HCT116 (cell line): ENCODE results near the gene PMEPA1. TPM values are rescaled to one million over a fixed set of nuclear protein-coding genes. Genes with fewer than 3 reads are reported as not detected.

ENCODE experiments used
- ATAC-seq: fragments of 200-7000 bp; cut with Tn5 transposase; 2 replicates; pipeline ENCODE4 v1.9.1; 2020; ENCODE audit warnings: mild to moderate bottlenecking, moderate library complexity
- BruUV-seq: library from RNA; stranded (reverse); fragments of 400-500 nt; replicated peaks from 2 replicates; lab custom pipeline; 2021; lab: Mats Ljungman, UMichigan
- CTCF ChIA-PET: fragments of 300-600 bp; sonication (Branson Sonifier 250); formaldehyde crosslinking; loops from one replicate; lab custom pipeline; 2021; ENCODE audit warnings: antibody characterized with exemption; lab: Charles Lee
- POLR2A ChIA-PET: fragments of 300-600, 350-600 bp; sonication (Branson Sonifier 250); formaldehyde crosslinking; loops from one replicate; lab custom pipeline; 2021; ENCODE audit warnings: antibody characterized with exemption; lab: Charles Lee
- RAD21 ChIA-PET, 2 experiments: fragments of 300-600 bp; sonication (Branson Sonifier 250); formaldehyde crosslinking; loops; one replicate each; lab custom pipeline; 2023; ENCODE audit warnings: low total read pairs in 2 of 2; ENCODE audit not compliant: uncharacterized antibody in 2 of 2, unreplicated experiment in 2 of 2, low non-redundant PET in 1 of 2; lab: Charles Lee
- DNase-seq: peaks from one replicate; pipeline ENCODE4 v3.0.0-alpha.2; 2010; ENCODE audit warnings: low read depth, low spot score
- H2AFZ ChIP-seq: fragments of 200-600 bp; shearing (Covaris generic), sonication (generic); 2 replicates; pipeline ENCODE4 v1.6.1; 2017; ENCODE audit warnings: low read depth, mixed run types, mixed read lengths, antibody characterized with exemption, low read length; ENCODE audit not compliant: poor library complexity, severe bottlenecking
- H3K27ac ChIP-seq: 2 replicates; pipeline ENCODE4 v1.5.1; 2012; ENCODE audit warnings: low read depth, low read length
- H3K27me3 ChIP-seq: fragments of 200-600 bp; sonication (generic); 2 replicates; pipeline ENCODE4 v1.6.1; 2016; ENCODE audit warnings: mixed run types, low read length, mixed read lengths; ENCODE audit not compliant: insufficient read depth
- H3K36me3 ChIP-seq, 2 experiments: fragments of 200-500 bp in 1 of 2; fragments of 200-600 bp in 1 of 2; sonication (Bioruptor generic) in 1 of 2; sonication (generic) in 1 of 2; 2 replicates each; pipeline versions ENCODE4 v1.5.1 to v1.6.1; 2014 to 2016; ENCODE audit warnings: low read length in 2 of 2, inconsistent platforms in 1 of 2, mixed read lengths in 1 of 2, mixed run types in 1 of 2; ENCODE audit not compliant: insufficient read depth in 2 of 2, control insufficient read depth in 1 of 2
- H3K4me1 ChIP-seq, 2 experiments: fragments of 200-600 bp in 1 of 2; sonication (generic) in 1 of 2; 2 replicates each; pipeline versions ENCODE4 v1.5.1 to v1.6.1; 2012 to 2017; ENCODE audit warnings: low read length in 2 of 2, inconsistent platforms in 1 of 2, mild to moderate bottlenecking in 1 of 2, mixed read lengths in 1 of 2, mixed run types in 1 of 2, moderate library complexity in 1 of 2; ENCODE audit not compliant: insufficient read depth in 2 of 2, control insufficient read depth in 1 of 2
- H3K4me2 ChIP-seq: fragments of 200-600 bp; sonication (generic); 2 replicates; pipeline ENCODE4 v1.6.1; 2017; ENCODE audit warnings: mixed run types, low read length, mixed read lengths
- H3K4me3 ChIP-seq, 2 experiments: fragments of 200-600 bp in 1 of 2; sonication (generic) in 1 of 2; replicated peaks in 1 of 2; 2 replicates each; pipeline ENCODE4 v1.5.1; 2011 to 2016; ENCODE audit warnings: low read length in 2 of 2, control low read depth in 1 of 2, low read depth in 1 of 2, mild to moderate bottlenecking in 1 of 2, mixed read lengths in 1 of 2, mixed run types in 1 of 2
- H3K79me2 ChIP-seq: fragments of 200-600 bp; sonication (generic); 2 replicates; pipeline ENCODE4 v1.6.1; 2017; ENCODE audit warnings: mild to moderate bottlenecking, mixed run types, low read length, moderate library complexity, mixed read lengths; ENCODE audit not compliant: insufficient read depth
- H3K9ac ChIP-seq: fragments of 200-600 bp; sonication (generic); 2 replicates; pipeline ENCODE4 v1.6.1; 2016; ENCODE audit warnings: low read length, mixed read lengths
- H3K9me2 ChIP-seq: fragments of 200-600 bp; sonication (generic), shearing (Covaris generic); 2 replicates; pipeline ENCODE4 v1.6.1; 2017; ENCODE audit warnings: mixed run types, mild to moderate bottlenecking, moderate library complexity; ENCODE audit not compliant: insufficient read depth
- H3K9me3 ChIP-seq, 2 experiments: fragments of 200-500 bp in 1 of 2; fragments of 200-600 bp in 1 of 2; sonication (Bioruptor generic) in 1 of 2; sonication (generic) in 1 of 2; 2 replicates each; pipeline ENCODE4 v1.6.1; 2014 to 2017; ENCODE audit warnings: low read length in 2 of 2, mixed read lengths in 2 of 2, inconsistent platforms in 1 of 2, low read depth in 1 of 2, mild to moderate bottlenecking in 1 of 2, mixed run types in 1 of 2, moderate library complexity in 1 of 2; ENCODE audit not compliant: control insufficient read depth in 1 of 2, insufficient read depth in 1 of 2
- H4K20me1 ChIP-seq: fragments of 200-600 bp; sonication (generic), shearing (Covaris generic); 2 replicates; pipeline ENCODE4 v1.6.1; 2017; ENCODE audit warnings: mixed run types, mild to moderate bottlenecking, moderate library complexity; ENCODE audit not compliant: insufficient read depth
- ATF3 ChIP-seq: IDR thresholded peaks from 2 replicates; pipeline ENCODE4 v1.6.1; 2012
- CBX3 ChIP-seq: IDR thresholded peaks from 2 replicates; pipeline ENCODE4 v1.6.1; 2012; ENCODE audit warnings: low read depth
- CTCF ChIP-seq, 3 experiments: fragments of 200-600 bp in 1 of 3; sonication (generic) in 1 of 3; IDR thresholded peaks in 2 of 3; conservative IDR thresholded peaks in 1 of 3; 2 replicates each; pipeline ENCODE4 v1.5.1; 2012 to 2017; ENCODE audit warnings: low read depth in 2 of 3, low read length in 2 of 3, antibody characterized with exemption in 1 of 3, borderline replicate concordance in 1 of 3, control low read depth in 1 of 3, mild to moderate bottlenecking in 1 of 3, mixed read lengths in 1 of 3, mixed run types in 1 of 3, moderate library complexity in 1 of 3; ENCODE audit not compliant: insufficient read depth in 1 of 3
- EGR1 ChIP-seq: IDR thresholded peaks from 2 replicates; pipeline ENCODE4 v1.6.1; 2012; ENCODE audit warnings: low read depth
- EZH2 ChIP-seq: fragments of 200-600 bp; sonication (generic); IDR thresholded peaks from 2 replicates; pipeline ENCODE4 v1.6.1; 2017; ENCODE audit warnings: antibody characterized with exemption, mixed run types
- EZH2phosphoT487 ChIP-seq: fragments of 200-600 bp; IDR thresholded peaks from 2 replicates; pipeline ENCODE4 v1.6.1; 2018; ENCODE audit warnings: antibody characterized with exemption, borderline replicate concordance
- JUND ChIP-seq: IDR thresholded peaks from 2 replicates; pipeline ENCODE4 v1.6.1; 2012
- MAX ChIP-seq: IDR thresholded peaks from 2 replicates; pipeline ENCODE4 v1.6.1; 2012
- POLR2A ChIP-seq: IDR thresholded peaks from 2 replicates; pipeline ENCODE4 v1.7.0; 2011; ENCODE audit warnings: borderline replicate concordance; ENCODE audit not compliant: insufficient read depth, insufficient read length; ENCODE audit errors: extremely low read depth
- POLR2AphosphoS5 ChIP-seq: IDR thresholded peaks from 2 replicates; pipeline ENCODE4 v1.6.1; 2011; ENCODE audit warnings: mild to moderate bottlenecking, low read depth, low read length, moderate library complexity
- RAD21 ChIP-seq: IDR thresholded peaks from 2 replicates; pipeline ENCODE4 v1.6.1; 2012; ENCODE audit warnings: low read depth, mild to moderate bottlenecking
- REST ChIP-seq: IDR thresholded peaks from 2 replicates; pipeline ENCODE4 v1.6.1; 2012; ENCODE audit warnings: low read depth
- SIN3A ChIP-seq: IDR thresholded peaks from 2 replicates; pipeline ENCODE4 v1.6.1; 2012; ENCODE audit warnings: low read depth
- SRF ChIP-seq: IDR thresholded peaks from 2 replicates; pipeline ENCODE4 v1.6.1; 2012; ENCODE audit warnings: low read depth
- TCF7L2 ChIP-seq: IDR thresholded peaks from 2 replicates; pipeline ENCODE4 v1.7.0; 2011; ENCODE audit warnings: borderline replicate concordance, inconsistent platforms; ENCODE audit not compliant: insufficient read depth, insufficient read length; ENCODE audit errors: extremely low read depth
- YY1 ChIP-seq: IDR thresholded peaks from 2 replicates; pipeline ENCODE4 v1.6.1; 2011; ENCODE audit warnings: low read length, low read depth, moderate library complexity, mild to moderate bottlenecking; ENCODE audit not compliant: insufficient replicate concordance; ENCODE audit errors: extremely low read depth
- ZFX ChIP-seq: fragments of 450-650 bp; IDR thresholded peaks from 2 replicates; pipeline ENCODE4 v1.6.1; 2017
- ZNF274 ChIP-seq: fragments of 200-500 bp; sonication (Bioruptor generic); IDR thresholded peaks from 2 replicates; pipeline ENCODE4 v1.6.1; 2014; ENCODE audit warnings: mild to moderate bottlenecking, low read depth, low read length, inconsistent platforms
- intact Hi-C: fragments of 100-400 bp; cut with micrococcal nuclease; formaldehyde crosslinking; loops from 2 replicates; pipeline ENCODE4 v1.10.0; 2022
- total RNA-seq: library from RNA; stranded (reverse); gene quantifications from one replicate; pipeline ENCODE4 v1.2.1, GENCODE V29; 2021; ENCODE audit not compliant: unreplicated experiment

The PMEPA1 gene
- total RNA-seq, 1 experiment from 2014 or later, result 0.64 TPM

GRCh38 chr20:57757767-57758166 lies 48.0 kb upstream of the PMEPA1 start:
- Histone ChIP-seq H3K4me2 (no peak overlapping the region), H3K36me3 (no peaks in the 10 kb centered on the region), H3K4me3 (no peak overlapping the region), H3K79me2 (no peaks in the 10 kb centered on the region), H3K27ac (no peak overlapping the region), H3K9me2 (no peaks in the 10 kb centered on the region), H3K9ac (no peak overlapping the region), H3K27me3 (peaks cover 25% of the 10 kb centered on the region), H2AFZ (no peak overlapping the region), H3K9me3 (no peaks in the 10 kb centered on the region; a peak in 2 of 4 replicates), H4K20me1 (no peaks in the 10 kb centered on the region), H3K4me1 (no peaks in the 10 kb centered on the region)
- no peak for TF ChIP-seq CBX3
- no peak for TF ChIP-seq CTCF (IDR thresholded peaks at IDR 0.05 in 2 of 3, conservative IDR thresholded peaks at IDR 0.05 in 1 of 3; ENCODE audit: borderline replicate concordance in 1 of 3, insufficient read depth in 1 of 3, low read depth in 2 of 3, low read length in 2 of 3)
- TF ChIP-seq TCF7L2, result no peak
- TF ChIP-seq POLR2AphosphoS5, result no peak
- no peak for TF ChIP-seq REST
- no peak for TF ChIP-seq SIN3A
- TF ChIP-seq EZH2phosphoT487, result no peak
- no peak for TF ChIP-seq YY1
- no peak for TF ChIP-seq JUND
- TF ChIP-seq MAX, result no peak
- no peak for TF ChIP-seq EGR1
- TF ChIP-seq ATF3, result no peak
- TF ChIP-seq RAD21, result no peak
- TF ChIP-seq EZH2, result no peak
- TF ChIP-seq POLR2A, result no peak
- no peak for TF ChIP-seq ZFX
- TF ChIP-seq ZNF274, result no peak
- TF ChIP-seq SRF, result no peak
- POLR2A ChIA-PET, result no interaction called here
- DNase-seq (no peak), ATAC-seq (no peak)
- RAD21 ChIA-PET, result no interaction called here
- intact Hi-C loops, result no loop called here
- CTCF ChIA-PET, result no interaction called here
- BruUV-seq, result no TSS peak
